DND-41 (cell line): ENCODE data around the gene CFB.

Source experiments
- ATAC-seq: fragments of 200-7000 bp; cut with Tn5 transposase; 3 replicates; pipeline ENCODE4 v1.9.1; 2021; ENCODE audit warnings: low read depth; ENCODE audit not compliant: insufficient read depth
- DNase-seq: peaks from one replicate; pipeline ENCODE4 v3.0.0-alpha.2; 2020
- H2AFZ ChIP-seq: 2 replicates; pipeline ENCODE4 v1.6.0; 2012; ENCODE audit warnings: low read depth, low read length
- H3K27ac ChIP-seq: 2 replicates; pipeline ENCODE4 v1.5.1; 2012; ENCODE audit warnings: low read length, inconsistent platforms
- H3K27me3 ChIP-seq: fragments of 200-600 bp; sonication (generic); 2 replicates; pipeline ENCODE4 v1.6.0; 2012; ENCODE audit warnings: low read length, mild to moderate bottlenecking, inconsistent platforms; ENCODE audit not compliant: insufficient read depth, poor library complexity
- H3K36me3 ChIP-seq: 2 replicates; pipeline ENCODE4 v1.5.1; 2012; ENCODE audit warnings: low read length, inconsistent platforms; ENCODE audit not compliant: insufficient read depth
- H3K4me1 ChIP-seq: 2 replicates; pipeline ENCODE4 v1.5.1; 2012; ENCODE audit warnings: mild to moderate bottlenecking, low read length; ENCODE audit not compliant: insufficient read depth
- H3K4me2 ChIP-seq: 2 replicates; pipeline ENCODE4 v1.6.0; 2012; ENCODE audit warnings: mild to moderate bottlenecking, moderate library complexity, low read length, inconsistent platforms; ENCODE audit not compliant: insufficient read depth
- H3K4me3 ChIP-seq, 2 experiments: fragments of 200-600 bp in 1 of 2; shearing (Covaris generic) in 1 of 2; 2 replicates each; pipeline ENCODE4 v1.5.1; 2012 to 2016; ENCODE audit warnings: inconsistent platforms in 2 of 2, low read length in 2 of 2, mild to moderate bottlenecking in 2 of 2, low read depth in 1 of 2, moderate library complexity in 1 of 2
- H3K79me2 ChIP-seq: 2 replicates; pipeline ENCODE4 v1.6.0; 2012; ENCODE audit warnings: low read length, inconsistent platforms; ENCODE audit not compliant: insufficient read depth
- H3K9ac ChIP-seq: 2 replicates; pipeline ENCODE4 v1.6.0; 2012; ENCODE audit warnings: low read depth, mild to moderate bottlenecking, inconsistent platforms, low read length, moderate library complexity
- H3K9me3 ChIP-seq: 2 replicates; pipeline ENCODE4 v1.5.1; 2012; ENCODE audit warnings: low read length, moderate library complexity, mild to moderate bottlenecking, inconsistent platforms; ENCODE audit not compliant: insufficient read depth, severe bottlenecking
- H4K20me1 ChIP-seq: 2 replicates; pipeline ENCODE4 v1.6.0; 2012; ENCODE audit warnings: low read length; ENCODE audit not compliant: insufficient read depth
- EZH2 ChIP-seq: IDR thresholded peaks from 3 replicates; pipeline ENCODE4 v1.6.1; 2012; ENCODE audit warnings: borderline replicate concordance, low read depth, mild to moderate bottlenecking, moderate library complexity, low read length, inconsistent platforms; ENCODE audit not compliant: severe bottlenecking
- TF ChIP-seq, protein P1 (sequence below): IDR thresholded peaks from 2 replicates; pipeline ENCODE4 v1.5.1; 2012; ENCODE audit warnings: borderline replicate concordance, low read length, moderate library complexity, mild to moderate bottlenecking; ENCODE audit not compliant: poor library complexity, severe bottlenecking; ENCODE audit errors: extremely low read depth

CFB gene

DNA sequence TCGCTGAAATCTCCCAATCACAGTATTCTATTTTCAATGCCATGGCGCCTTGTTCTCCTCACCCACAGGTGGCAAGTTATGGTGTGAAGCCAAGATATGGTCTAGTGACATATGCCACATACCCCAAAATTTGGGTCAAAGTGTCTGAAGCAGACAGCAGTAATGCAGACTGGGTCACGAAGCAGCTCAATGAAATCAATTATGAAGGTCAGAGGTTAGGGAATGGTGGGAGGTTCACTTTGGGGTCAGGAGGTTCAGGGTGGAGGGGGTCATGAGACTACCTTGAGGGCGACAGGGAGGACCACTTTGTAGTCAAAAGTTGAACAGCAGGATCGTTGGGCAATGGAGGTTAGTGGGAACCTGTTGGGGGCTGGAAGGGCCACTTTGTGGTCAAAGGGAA lies 2.4 kb downstream of the CFB start:
- Histone ChIP-seq H3K4me2 (no peak overlapping the region), H3K4me3 (no peak overlapping the region), H2AFZ (no peak overlapping the region), H3K27ac (no peak overlapping the region), H4K20me1 (no peaks in the 10 kb centered on the region; the same call in 1 of the 2 replicates), H3K36me3 (peaks cover 19% of the 10 kb centered on the region), H3K79me2 (no peaks in the 10 kb centered on the region), H3K27me3 (peaks cover 4% of the 10 kb centered on the region), H3K9ac (no peak overlapping the region), H3K9me3 (no peaks in the 10 kb centered on the region), H3K4me1 (no peaks in the 10 kb centered on the region)
- no peak for TF ChIP-seq EZH2
- TF ChIP-seq, protein P1, sequence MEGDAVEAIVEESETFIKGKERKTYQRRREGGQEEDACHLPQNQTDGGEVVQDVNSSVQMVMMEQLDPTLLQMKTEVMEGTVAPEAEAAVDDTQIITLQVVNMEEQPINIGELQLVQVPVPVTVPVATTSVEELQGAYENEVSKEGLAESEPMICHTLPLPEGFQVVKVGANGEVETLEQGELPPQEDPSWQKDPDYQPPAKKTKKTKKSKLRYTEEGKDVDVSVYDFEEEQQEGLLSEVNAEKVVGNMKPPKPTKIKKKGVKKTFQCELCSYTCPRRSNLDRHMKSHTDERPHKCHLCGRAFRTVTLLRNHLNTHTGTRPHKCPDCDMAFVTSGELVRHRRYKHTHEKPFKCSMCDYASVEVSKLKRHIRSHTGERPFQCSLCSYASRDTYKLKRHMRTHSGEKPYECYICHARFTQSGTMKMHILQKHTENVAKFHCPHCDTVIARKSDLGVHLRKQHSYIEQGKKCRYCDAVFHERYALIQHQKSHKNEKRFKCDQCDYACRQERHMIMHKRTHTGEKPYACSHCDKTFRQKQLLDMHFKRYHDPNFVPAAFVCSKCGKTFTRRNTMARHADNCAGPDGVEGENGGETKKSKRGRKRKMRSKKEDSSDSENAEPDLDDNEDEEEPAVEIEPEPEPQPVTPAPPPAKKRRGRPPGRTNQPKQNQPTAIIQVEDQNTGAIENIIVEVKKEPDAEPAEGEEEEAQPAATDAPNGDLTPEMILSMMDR: no peak
- ATAC-seq (no peak), DNase-seq (no peak)

DNA sequence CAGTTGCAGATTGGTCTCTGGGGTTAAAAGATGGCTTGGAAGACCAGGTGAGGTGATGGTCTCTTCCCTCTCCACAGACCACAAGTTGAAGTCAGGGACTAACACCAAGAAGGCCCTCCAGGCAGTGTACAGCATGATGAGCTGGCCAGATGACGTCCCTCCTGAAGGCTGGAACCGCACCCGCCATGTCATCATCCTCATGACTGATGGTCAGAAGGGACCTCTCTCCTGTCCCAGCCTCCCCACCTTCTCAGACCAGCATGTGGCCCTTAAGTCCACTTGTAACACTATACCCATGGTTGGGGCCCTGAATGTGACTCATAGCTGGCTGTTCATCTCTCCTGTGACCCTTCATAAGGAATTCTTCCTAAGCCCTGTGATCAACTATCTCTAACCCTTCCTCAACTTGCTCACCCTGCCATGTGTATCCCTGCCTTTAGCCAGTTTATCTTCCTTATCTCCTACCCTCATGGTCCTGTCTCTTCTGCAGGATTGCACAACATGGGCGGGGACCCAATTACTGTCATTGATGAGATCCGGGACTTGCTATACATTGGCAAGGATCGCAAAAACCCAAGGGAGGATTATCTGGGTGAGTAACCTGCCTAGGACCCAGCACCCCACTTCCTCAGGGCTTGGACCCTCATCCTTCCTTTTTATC lies 3.0 kb downstream of the CFB start:
- Histone ChIP-seq H4K20me1 (no peaks in the 10 kb centered on the region; the same call in 1 of the 2 replicates), H3K79me2 (no peaks in the 10 kb centered on the region), H3K27me3 (peaks cover 2% of the 10 kb centered on the region), H3K36me3 (peaks cover 25% of the 10 kb centered on the region), H3K4me2 (no peak overlapping the region), H2AFZ (no peak overlapping the region), H3K4me1 (no peaks in the 10 kb centered on the region), H3K4me3 (no peak overlapping the region), H3K9ac (no peak overlapping the region), H3K9me3 (no peaks in the 10 kb centered on the region), H3K27ac (no peak overlapping the region)
- no peak for DNase-seq
- TF ChIP-seq, protein P1: no peak
- TF ChIP-seq EZH2: no peak
- ATAC-seq: 0 out of 3 replicates have a peak, but pooled peaks have one; percentile 7

DNA sequence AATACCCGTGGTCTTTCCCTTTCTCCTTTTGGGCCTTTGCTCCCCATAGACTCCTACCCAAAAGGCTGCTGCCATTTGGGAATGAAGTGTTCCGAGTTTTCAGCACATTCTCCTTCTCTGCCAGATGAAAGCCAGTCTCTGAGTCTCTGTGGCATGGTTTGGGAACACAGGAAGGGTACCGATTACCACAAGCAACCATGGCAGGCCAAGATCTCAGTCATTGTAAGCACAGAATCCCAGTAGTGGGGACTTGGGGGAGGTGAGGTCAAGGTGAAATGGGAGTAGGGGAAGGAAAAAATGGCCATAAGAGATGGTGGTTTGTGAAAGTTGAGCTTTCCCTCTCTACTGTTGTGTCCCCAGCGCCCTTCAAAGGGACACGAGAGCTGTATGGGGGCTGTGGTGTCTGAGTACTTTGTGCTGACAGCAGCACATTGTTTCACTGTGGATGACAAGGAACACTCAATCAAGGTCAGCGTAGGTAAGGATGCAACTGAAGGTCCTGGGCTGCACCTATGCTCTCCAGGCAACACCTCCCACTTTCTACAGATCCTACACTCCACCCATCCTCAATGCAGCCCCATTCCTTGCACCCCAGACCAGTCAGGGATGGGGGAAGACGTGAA lies 4.1 kb downstream of the CFB start:
- DNase-seq (no peak), ATAC-seq (no peak)
- no peaks in the 10 kb centered on the region for H3K4me1 ChIP-seq
- no peaks in the 10 kb centered on the region for H3K27me3 ChIP-seq
- H3K4me2 ChIP-seq: no peak overlapping the region
- H3K36me3 ChIP-seq: peaks cover 36% of the 10 kb centered on the region
- TF ChIP-seq, protein P1: no peak
- TF ChIP-seq EZH2: no peak
- H3K27ac ChIP-seq: no peak overlapping the region
- H3K9me3 ChIP-seq: no peaks in the 10 kb centered on the region
- H4K20me1 ChIP-seq: no peaks in the 10 kb centered on the region; the same call in 1 of the 2 replicates
- H3K79me2 ChIP-seq: no peaks in the 10 kb centered on the region
- no peak overlapping the region for H3K9ac ChIP-seq
- no peak overlapping the region for H2AFZ ChIP-seq
- no peak overlapping the region for H3K4me3 ChIP-seq
